Endodermal cell (in vitro differentiated cells): ENCODE data around the gene PLEKHG5. TPM values are rescaled to one million over a fixed set of nuclear protein-coding genes. Genes with fewer than 3 reads are reported as not detected.
"Not testable (repeated sequence)": the region's sequence is repeated elsewhere in the genome, so short reads cannot be mapped to it uniquely, and the experiment has no call there.

Source experiments
- DNase-seq: peaks from one replicate; pipeline ENCODE4 v3.0.0-alpha.2; 2017
- H3K27ac ChIP-seq: 2 replicates; pipeline ENCODE4 v1.5.1; 2013; ENCODE audit warnings: mild to moderate bottlenecking, low read depth, low read length, moderate library complexity
- H3K27me3 ChIP-seq: 2 replicates; pipeline ENCODE4 v1.6.1; 2013; ENCODE audit warnings: mild to moderate bottlenecking, low read length, moderate library complexity; ENCODE audit not compliant: insufficient read depth, control insufficient read depth, poor library complexity, severe bottlenecking
- H3K36me3 ChIP-seq: 2 replicates; pipeline ENCODE4 v1.7.0; 2013; ENCODE audit warnings: mild to moderate bottlenecking, low read length, moderate library complexity; ENCODE audit not compliant: control insufficient read depth, insufficient read depth
- H3K4me1 ChIP-seq: one replicate; pipeline ENCODE4 v1.7.0; 2013; ENCODE audit warnings: low read length; ENCODE audit not compliant: control insufficient read depth, insufficient read depth
- H3K4me3 ChIP-seq: 2 replicates; pipeline ENCODE4 v1.5.1; 2013; ENCODE audit warnings: mild to moderate bottlenecking, low read length, moderate library complexity
- H3K9ac ChIP-seq: 2 replicates; pipeline ENCODE4 v1.6.1; 2013; ENCODE audit warnings: mild to moderate bottlenecking, low read length, moderate library complexity; ENCODE audit not compliant: poor library complexity, severe bottlenecking; ENCODE audit errors: extremely low read depth
- H3K9me3 ChIP-seq: 2 replicates; pipeline ENCODE4 v1.6.1; 2013; ENCODE audit warnings: mild to moderate bottlenecking, low read length, moderate library complexity; ENCODE audit not compliant: control insufficient read depth
- H3K27ac Mint-ChIP-seq: 2 replicates; pipeline ENCODE4 v1.8.0; 2020; ENCODE audit warnings: mixed read lengths
- H3K27me3 Mint-ChIP-seq: 2 replicates; pipeline ENCODE4 v1.8.0; 2021; ENCODE audit warnings: mild to moderate bottlenecking, mixed read lengths; ENCODE audit not compliant: insufficient read depth
- H3K36me3 Mint-ChIP-seq: 2 replicates; pipeline ENCODE4 v1.8.0; 2020; ENCODE audit warnings: low read depth, mixed read lengths
- H3K4me1 Mint-ChIP-seq: 2 replicates; pipeline ENCODE4 v1.8.0; 2020; ENCODE audit warnings: mixed read lengths
- H3K4me3 Mint-ChIP-seq: 2 replicates; pipeline ENCODE4 v1.8.0; 2020; ENCODE audit warnings: mild to moderate bottlenecking, moderate library complexity, mixed read lengths
- H3K9me3 Mint-ChIP-seq: 2 replicates; pipeline ENCODE4 v1.8.0; 2020; ENCODE audit warnings: mild to moderate bottlenecking, mixed read lengths
- CTCF ChIP-seq: fragments of 200-600 bp; sonication (generic); conservative IDR thresholded peaks from 2 replicates; pipeline ENCODE4 v1.5.0; 2021; ENCODE audit warnings: antibody characterized with exemption, mild to moderate bottlenecking
- WGBS, 2 experiments: methylation state at CpG; one replicate each; pipeline versions ENCODE4 v1.1.5 to v1.1.7; 2013; ENCODE audit warnings: missing lambda C conversion rate in 2 of 2, mixed read lengths in 1 of 2; ENCODE audit not compliant: insufficient coverage in 1 of 2, insufficient read length in 1 of 2; 5-methylcytosine and 5-hydroxymethylcytosine counted together
- total RNA-seq, 2 donors: library from RNA; stranded (reverse); fragmentation: NEBNext Ultra II Directional in 1 of 2; extraction: Animal tissue kit (Norgen Biotek cat#: 25700) in 1 of 2; gene quantifications; 2 replicates in 1 of 2; 3 replicates in 1 of 2; pipeline ENCODE4 v1.2.1, GENCODE V29; 2021

The PLEKHG5 gene
- total RNA-seq, 2 donors from 2014 or later: 32.6 to 38.8 TPM

DNA sequence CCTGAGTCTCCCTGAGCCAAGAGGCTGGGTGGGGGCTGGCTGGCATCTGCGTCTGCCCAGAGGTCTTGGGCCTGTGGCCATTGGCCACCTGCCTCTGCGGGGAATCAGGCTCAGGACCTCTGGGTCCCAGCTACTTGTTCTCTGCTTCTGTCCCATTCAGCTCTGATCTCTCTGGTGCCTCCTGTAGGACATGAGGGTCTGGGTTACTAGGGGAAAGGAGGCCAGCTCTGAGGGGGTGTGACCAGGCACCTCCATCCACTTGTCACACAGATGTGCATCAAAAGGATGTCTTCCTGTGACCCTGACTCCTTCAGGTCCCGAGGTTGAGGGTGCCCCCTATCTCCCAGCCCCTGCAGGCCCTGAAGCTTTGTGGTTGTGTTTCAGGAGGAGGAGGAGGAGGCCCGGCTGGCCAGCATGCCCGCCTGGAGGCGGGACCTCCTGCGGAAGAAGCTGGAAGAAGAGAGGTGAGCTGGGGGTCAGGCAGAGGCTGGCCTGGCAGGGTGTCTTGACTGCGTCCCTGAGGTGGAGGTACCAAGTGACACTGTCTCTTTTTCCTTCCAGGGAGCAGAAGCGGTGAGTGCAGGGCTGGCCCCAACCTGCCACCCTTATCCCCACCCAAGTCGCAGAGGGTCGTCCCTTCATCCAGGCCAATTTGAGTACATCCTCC is 34.5 kb downstream of the PLEKHG5 start:
- Mint-ChIP-seq H3K27me3 (peaks cover 39% of the 10 kb centered on the region), H3K36me3 (peaks cover 9% of the 10 kb centered on the region), H3K27ac (no peak overlapping the region), H3K4me3 (no peak overlapping the region), H3K9me3 (no peaks in the 10 kb centered on the region), H3K4me1 (no peaks in the 10 kb centered on the region)
- Histone ChIP-seq H3K9me3 (no peaks in the 10 kb centered on the region), H3K27ac (no peak overlapping the region), H3K27me3 (peaks cover 55% of the 10 kb centered on the region), H3K4me1 (no peaks in the 10 kb centered on the region), H3K4me3 (no peak overlapping the region), H3K9ac (no peak overlapping the region), H3K36me3 (no peaks in the 10 kb centered on the region)
- DNase-seq: no peak
- 84% methylated on average over 5 to 11 of the region's 11 CpGs for WGBS, 2 experiments
- peak; percentile 46 for TF ChIP-seq CTCF

DNA sequence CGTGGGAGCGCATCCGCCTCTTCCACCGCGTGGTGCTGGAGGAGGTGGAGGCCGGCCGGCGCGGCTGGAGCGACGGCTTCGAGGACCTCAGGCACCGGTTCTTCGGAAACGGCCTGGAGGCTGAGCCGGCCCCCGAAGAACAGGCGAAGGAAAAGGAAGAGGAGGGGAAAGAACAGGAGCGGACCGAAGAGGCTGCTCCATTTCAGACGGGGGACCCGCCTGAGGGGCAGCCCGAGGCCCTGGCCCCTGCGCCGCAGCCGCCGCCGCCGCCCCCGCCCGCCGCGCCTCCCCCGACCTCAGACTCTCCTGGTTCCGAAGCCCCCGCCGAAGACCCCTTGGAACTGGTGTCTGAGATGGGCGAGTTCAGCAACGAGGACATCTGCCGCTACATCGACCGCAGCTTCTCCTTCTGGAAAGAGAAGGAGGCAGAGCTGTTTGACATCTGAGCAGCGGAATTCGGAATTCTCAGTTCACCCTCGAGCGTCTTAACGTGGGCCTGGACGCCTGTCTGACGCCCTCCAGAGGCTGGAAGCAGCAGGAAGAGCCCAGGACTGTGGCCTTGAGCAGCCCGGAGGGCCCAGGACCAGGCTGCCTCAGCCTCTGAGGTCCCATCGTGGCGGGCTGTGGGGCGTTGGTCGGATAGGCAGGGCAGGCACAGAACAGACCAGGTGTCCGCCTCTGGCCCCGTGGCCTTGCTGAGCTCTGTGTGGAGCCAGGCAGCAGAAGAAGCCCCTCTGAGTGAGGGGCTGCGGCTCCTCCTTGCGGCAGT is 35.5 kb downstream of the PLEKHG5 start:
- H3K4me1 Mint-ChIP-seq, H3K27ac Mint-ChIP-seq, H3K9me3 ChIP-seq, H3K4me1 ChIP-seq, H3K4me3 Mint-ChIP-seq, H3K36me3 ChIP-seq, DNase-seq, H3K4me3 ChIP-seq, H3K9me3 Mint-ChIP-seq, H3K36me3 Mint-ChIP-seq, H3K9ac ChIP-seq, H3K27ac ChIP-seq: not testable (repeated sequence)
- H3K27me3 ChIP-seq: peaks cover 58% of the 10 kb centered on the region
- H3K27me3 Mint-ChIP-seq: peaks cover 41% of the 10 kb centered on the region
- 88 to 89% methylated on average over 45 to 58 of the region's 58 CpGs for WGBS, 2 experiments

DNA sequence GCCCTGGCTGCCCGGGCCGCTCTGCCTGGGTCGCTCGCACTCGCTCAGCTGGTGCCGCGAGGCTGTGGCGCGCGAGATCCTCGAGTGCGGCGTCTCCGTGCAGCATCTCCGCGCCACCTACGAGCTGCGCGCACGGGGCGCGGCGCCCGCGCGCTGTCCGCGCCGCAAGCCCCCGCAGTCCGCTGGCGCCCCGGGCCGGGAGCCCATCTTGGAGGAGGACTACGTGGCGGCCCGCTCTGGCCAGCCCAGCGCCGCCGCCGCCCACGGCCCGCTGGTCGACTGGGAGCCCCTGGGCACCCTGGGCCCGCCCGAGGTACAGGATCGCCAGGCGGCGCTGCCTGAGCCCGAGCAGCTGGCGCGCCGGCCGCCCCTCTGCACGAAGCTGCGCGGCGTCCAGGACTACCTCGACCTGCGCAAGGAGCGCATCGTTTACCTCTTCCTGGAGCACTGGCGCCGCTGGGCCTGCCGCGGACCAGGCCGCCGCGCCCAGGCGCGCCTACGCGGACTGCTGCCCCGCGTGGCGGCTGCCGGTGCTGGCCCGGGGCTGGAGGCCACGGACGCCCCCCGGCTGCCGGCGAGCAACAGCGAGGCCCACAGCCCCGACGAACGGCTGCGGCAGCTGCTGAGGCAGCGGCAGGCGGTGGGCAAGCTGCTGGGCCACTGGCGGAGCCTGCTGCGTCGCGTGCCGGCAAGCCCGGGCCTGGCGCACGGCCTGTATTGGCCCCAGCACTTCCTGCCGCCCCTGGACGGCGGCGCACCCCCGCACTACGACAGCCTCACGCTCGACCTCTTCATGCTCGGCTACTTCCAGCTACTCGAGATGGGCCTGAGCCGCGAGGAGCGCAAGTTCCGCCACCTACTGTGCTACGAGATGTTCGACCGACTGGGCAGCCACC is 36.4 kb downstream of the PLEKHG5 start:
- H3K4me3 Mint-ChIP-seq: no peak overlapping the region
- no peaks in the 10 kb centered on the region for H3K4me1 ChIP-seq
- no peaks in the 10 kb centered on the region for H3K4me1 Mint-ChIP-seq
- no peaks in the 10 kb centered on the region for H3K9me3 Mint-ChIP-seq
- peak; percentile 89 for DNase-seq
- H3K36me3 Mint-ChIP-seq: no peaks in the 10 kb centered on the region
- WGBS, 2 experiments: 21 to 47% methylated on average over 24 to 115 of the region's 115 CpGs
- no peaks in the 10 kb centered on the region for H3K9me3 ChIP-seq
- H3K4me3 ChIP-seq: no peak overlapping the region
- H3K27me3 ChIP-seq: peaks cover 67% of the 10 kb centered on the region
- H3K9ac ChIP-seq: no peak overlapping the region
- H3K27ac ChIP-seq: no peak overlapping the region
- H3K27me3 Mint-ChIP-seq: peaks cover 48% of the 10 kb centered on the region
- peak; percentile 65 for TF ChIP-seq CTCF
- H3K27ac Mint-ChIP-seq: no peak overlapping the region
- no peaks in the 10 kb centered on the region for H3K36me3 ChIP-seq

DNA sequence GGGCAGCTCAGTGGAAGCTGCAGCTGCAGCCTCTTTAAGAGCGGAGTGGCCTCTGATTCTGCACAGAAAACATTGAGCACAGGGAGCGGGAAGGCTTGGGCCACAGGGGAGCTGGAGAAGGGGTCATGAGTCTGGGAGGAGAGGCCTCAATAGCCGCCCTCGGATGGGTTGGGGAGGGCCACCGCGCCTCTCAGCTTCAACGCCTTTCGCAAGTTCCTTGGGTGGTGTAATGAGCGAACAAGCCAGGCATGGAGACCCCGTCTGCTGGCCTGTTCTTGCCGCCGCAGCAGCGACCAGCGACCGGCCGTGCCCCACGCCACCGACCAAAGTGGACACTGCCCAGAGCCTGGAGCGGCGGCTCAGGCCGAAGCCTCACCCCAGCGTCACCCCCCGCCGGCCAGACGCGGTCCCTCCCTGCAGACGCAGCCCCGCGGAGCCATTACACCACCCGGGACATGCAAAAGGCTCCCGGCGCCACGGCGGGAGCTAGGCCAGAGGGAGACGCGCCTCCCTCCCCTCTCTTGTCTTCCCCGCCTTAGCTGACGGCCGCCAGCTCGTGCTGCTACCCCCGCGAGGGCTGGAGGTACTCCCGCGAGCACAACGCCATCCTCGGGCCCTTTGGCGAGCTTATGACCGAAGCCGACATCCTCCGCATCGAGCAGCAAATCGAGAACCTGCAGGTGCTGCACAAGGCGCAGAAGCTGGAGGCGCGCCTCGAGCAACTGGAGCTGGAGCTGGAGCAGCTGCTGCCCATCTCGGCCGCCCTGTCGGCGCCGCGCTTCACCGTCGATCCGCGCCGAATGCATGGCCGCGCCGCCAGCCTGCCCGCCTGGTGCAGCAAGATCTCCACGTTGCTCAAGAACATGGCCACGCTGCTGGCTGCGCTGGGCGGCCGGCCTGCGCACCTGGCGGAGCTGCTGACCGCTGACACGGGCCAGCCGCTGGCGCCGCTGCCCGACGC is 37.3 kb downstream of the PLEKHG5 start:
- not testable (repeated sequence) for H3K9ac ChIP-seq, H3K4me3 Mint-ChIP-seq, H3K27ac ChIP-seq, H3K4me1 ChIP-seq, H3K9me3 Mint-ChIP-seq, H3K36me3 ChIP-seq, H3K9me3 ChIP-seq, H3K27ac Mint-ChIP-seq, H3K36me3 Mint-ChIP-seq, H3K4me1 Mint-ChIP-seq, DNase-seq, H3K4me3 ChIP-seq
- peaks cover 55% of the 10 kb centered on the region for H3K27me3 Mint-ChIP-seq
- 32 to 72% methylated on average over 16 to 85 of the region's 85 CpGs for WGBS, 2 experiments
- H3K27me3 ChIP-seq: peaks cover 76% of the 10 kb centered on the region
